Fibroblast of villous mesenchyme (primary cell): ENCODE measurements around the gene ZFPM1. TPM values are rescaled to one million over a fixed set of nuclear protein-coding genes. Genes with fewer than 3 reads are reported as not detected.

ENCODE experiments used
- DNase-seq: peaks from one replicate; pipeline ENCODE4 v3.0.0-alpha.2; 2010; ENCODE audit warnings: low read depth
- H3K4me3 ChIP-seq: 2 replicates; pipeline ENCODE4 v1.5.1; 2011; ENCODE audit warnings: low read depth, mild to moderate bottlenecking, low read length
- CTCF ChIP-seq: IDR thresholded peaks from 2 replicates; pipeline ENCODE4 v1.5.1; 2012; ENCODE audit warnings: low read depth, mild to moderate bottlenecking, low read length; ENCODE audit not compliant: insufficient read depth
- total RNA-seq: library from RNA; depleted of rRNA; stranded (reverse); fragments of >200 nt; gene quantifications from 2 replicates; pipeline ENCODE4 v1.2.3, GENCODE V29; 2012

ZFPM1 gene
- total RNA-seq, 1 donor = 2.6 TPM

DNA sequence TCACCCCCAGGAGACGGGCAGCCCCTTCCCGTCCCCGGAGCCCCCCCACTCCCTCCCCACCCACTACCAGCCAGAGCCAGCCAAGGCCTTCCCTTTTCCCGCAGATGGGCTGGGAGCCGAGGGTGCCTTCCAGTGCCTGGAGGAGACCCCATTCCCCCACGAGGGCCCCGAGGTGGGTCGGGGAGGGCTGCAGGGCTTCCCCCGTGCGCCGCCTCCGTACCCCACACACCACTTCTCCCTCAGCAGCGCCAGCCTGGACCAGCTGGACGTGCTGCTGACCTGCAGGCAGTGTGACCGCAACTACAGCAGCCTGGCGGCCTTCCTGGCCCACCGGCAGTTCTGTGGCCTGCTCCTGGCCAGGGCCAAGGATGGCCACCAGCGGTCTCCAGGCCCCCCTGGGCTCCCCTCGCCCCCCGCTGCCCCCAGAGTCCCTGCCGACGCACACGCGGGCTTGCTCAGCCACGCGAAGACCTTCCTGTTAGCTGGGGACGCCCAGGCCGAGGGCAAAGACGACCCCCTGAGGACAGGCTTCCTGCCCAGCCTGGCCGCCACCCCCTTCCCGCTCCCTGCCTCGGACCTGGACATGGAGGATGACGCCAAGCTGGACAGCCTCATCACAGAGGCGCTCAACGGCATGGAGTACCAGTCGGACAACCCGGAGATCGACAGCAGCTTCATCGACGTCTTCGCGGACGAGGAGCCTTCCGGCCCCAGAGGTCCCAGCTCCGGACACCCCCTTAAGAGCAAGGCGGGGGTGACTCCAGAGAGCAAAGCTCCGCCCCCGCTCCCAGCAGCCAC, 23.5 kb upstream of the ZFPM1 start:
- no peak for DNase-seq
- TF ChIP-seq CTCF = no peak
- no peak overlapping the region for H3K4me3 ChIP-seq

DNA sequence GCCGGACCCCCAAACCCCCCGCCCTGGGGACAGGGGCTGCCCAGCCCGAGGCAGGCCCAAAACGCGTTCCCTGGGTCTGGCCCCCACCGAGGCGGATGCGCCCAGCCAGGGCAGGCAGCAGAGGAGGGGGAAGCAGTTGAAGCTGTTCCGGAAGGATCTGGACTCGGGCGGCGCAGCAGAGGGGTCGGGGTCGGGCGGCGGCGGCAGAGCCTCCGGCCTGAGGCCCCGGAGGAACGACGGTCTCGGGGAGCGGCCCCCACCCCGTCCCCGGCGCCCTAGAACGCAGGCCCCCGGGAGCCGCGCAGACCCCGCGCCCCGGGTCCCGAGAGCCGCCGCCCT, 22.9 kb upstream of the ZFPM1 start:
- no peak for DNase-seq
- no peak overlapping the region for H3K4me3 ChIP-seq
- no peak for TF ChIP-seq CTCF

DNA sequence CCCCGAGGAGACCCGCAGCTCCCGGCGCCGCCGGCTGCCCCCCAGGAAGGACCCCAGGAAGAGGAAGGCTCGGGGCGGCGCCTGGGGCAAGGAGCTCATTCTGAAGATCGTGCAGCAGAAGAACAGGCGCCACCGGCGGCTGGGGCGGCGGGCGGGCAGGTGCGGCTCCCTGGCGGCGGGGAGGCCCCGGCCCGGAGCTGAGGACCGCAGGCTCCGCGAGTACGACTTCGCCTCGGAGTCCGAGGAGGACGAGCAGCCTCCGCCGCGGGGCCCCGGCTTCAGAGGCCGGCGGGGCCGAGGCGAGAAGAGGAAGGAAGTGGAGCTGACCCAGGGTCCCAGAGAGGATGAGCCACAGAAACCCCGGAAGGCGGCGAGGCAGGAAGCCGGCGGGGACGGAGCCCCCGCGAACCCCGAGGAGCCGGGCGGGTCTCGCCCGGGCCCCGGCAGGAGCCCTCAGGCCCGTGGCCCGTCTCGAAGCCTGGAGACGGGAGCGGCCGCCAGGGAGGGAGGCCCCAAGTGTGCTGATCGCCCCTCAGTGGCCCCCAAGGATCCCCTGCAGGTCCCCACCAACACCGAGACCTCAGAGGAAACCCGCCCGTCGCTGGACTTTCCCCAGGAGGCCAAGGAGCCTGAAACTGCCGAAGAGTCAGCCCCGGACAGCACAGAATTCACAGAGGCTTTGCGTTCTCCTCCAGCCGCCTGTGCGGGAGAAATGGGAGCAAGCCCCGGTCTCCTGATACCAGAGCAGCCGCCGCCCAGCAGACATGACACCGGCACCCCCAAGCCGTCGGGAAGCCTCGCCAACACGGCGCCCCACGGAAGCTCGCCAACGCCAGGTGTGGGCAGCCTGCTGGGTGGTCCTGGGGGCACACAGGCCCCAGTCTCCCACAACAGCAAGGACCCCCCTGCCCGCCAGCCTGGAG, 22.3 kb upstream of the ZFPM1 start:
- peak overlapping the region; percentile 9 for H3K4me3 ChIP-seq
- TF ChIP-seq CTCF = no peak
- no peak for DNase-seq

DNA sequence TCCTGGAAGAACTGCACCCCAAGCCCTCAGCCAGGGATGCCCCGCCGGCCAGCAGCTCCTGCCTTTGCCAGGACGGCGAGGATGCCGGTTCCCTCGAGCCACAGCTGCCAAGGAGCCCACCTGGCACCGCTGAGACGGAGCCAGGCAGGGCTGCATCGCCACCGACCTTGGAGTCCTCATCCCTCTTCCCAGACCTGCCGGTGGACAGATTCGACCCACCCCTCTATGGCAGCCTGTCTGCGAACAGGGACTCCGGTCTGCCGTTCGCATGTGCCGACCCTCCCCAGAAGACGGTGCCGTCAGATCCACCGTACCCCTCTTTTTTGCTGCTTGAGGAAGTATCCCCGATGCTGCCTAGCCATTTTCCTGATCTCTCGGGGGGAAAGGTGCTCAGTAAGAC, 21.4 kb upstream of the ZFPM1 start:
- H3K4me3 ChIP-seq = no peak overlapping the region
- DNase-seq = no peak
- no peak for TF ChIP-seq CTCF

DNA sequence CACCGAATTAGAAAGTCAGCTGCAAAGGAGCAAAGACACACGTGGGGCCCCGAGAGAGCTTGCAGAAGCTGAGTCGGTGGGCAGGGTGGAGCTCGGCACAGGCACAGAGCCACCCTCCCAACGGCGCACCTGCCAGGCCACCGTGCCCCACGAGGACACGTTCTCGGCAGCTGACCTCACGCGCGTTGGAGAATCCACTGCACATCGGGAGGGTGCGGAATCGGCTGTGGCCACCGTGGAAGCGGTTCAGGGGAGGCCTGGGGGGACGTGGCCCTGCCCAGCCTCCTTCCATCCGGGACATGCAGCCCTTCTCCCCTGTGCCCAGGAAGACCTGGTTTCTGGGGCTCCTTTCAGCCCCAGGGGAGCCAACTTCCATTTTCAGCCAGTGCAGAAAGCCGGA, 20.9 kb upstream of the ZFPM1 start:
- no peak overlapping the region for H3K4me3 ChIP-seq
- DNase-seq = no peak
- no peak for TF ChIP-seq CTCF

GRCh38 chr16:88432753-88433152, 20.3 kb upstream of the ZFPM1 start:
- H3K4me3 ChIP-seq = no peak overlapping the region
- TF ChIP-seq CTCF = no peak
- no peak for DNase-seq
